ENCODE measurements around the gene BIK. TPM values are rescaled to one million over a fixed set of nuclear protein-coding genes. Genes with fewer than 3 reads are reported as not detected.

The BIK gene
- total and polyA plus RNA-seq, 2 donors (not counting 1 experiment from before 2014, with no cell fraction given) = not detected

GRCh38 chr22:43172191-43172590 is 61.6 kb downstream of the BIK start:
- DNase-seq (ENCODE audit: low read depth in 2 of 2) = no peak
- TF ChIP-seq EZH2 (IDR thresholded peaks at IDR 0.05; ENCODE audit: low read length, missing control alignments) (no peak), CTCF (conservative IDR thresholded peaks at IDR 0.05 in 1 of 2, IDR thresholded peaks at IDR 0.05 in 1 of 2; ENCODE audit: low read depth in 1 of 2, low read length in 2 of 2) (no peak)
- Histone ChIP-seq H3K9ac (ENCODE audit: insufficient read depth, low read length) (no peak overlapping the region), H3K4me2 (ENCODE audit: extremely low read depth, insufficient read depth, low read length) (no peak overlapping the region), H2AFZ (ENCODE audit: low read length) (no peak overlapping the region), H3K9me3 (ENCODE audit: control insufficient read depth, insufficient read depth, low read depth, low read length) (no peaks in the 10 kb centered on the region), H3K4me3 (replicated peaks in 1 of 4; ENCODE audit: control extremely low read depth in 1 of 4, insufficient read depth in 1 of 4, low read depth in 3 of 4, low read length in 4 of 4) (no peak overlapping the region), H4K20me1 (ENCODE audit: control insufficient read depth, extremely low read depth, insufficient read depth, low read length) (no peaks in the 10 kb centered on the region), H3K4me1 (ENCODE audit: control insufficient read depth, extremely low read depth, insufficient read depth, low read length) (no peaks in the 10 kb centered on the region), H3K27ac (ENCODE audit: insufficient read depth, low read length) (no peak overlapping the region), H3K36me3 (ENCODE audit: control insufficient read depth, insufficient read depth, low read length) (peaks cover 20% of the 10 kb centered on the region), H3K79me2 (ENCODE audit: control insufficient read depth, insufficient read depth, low read length) (no peaks in the 10 kb centered on the region), H3K27me3 (ENCODE audit: control insufficient read depth, insufficient read depth, low read length) (no peaks in the 10 kb centered on the region)

GRCh38 chr22:43173566-43173965 is 63.0 kb downstream of the BIK start:
- Histone ChIP-seq H2AFZ (ENCODE audit: low read length) (no peak overlapping the region), H3K27ac (ENCODE audit: insufficient read depth, low read length) (no peak overlapping the region), H3K9me3 (ENCODE audit: control insufficient read depth, insufficient read depth, low read depth, low read length) (no peaks in the 10 kb centered on the region), H3K4me3 (replicated peaks in 1 of 4; ENCODE audit: control extremely low read depth in 1 of 4, insufficient read depth in 1 of 4, low read depth in 3 of 4, low read length in 4 of 4) (no peak overlapping the region), H4K20me1 (ENCODE audit: control insufficient read depth, extremely low read depth, insufficient read depth, low read length) (no peaks in the 10 kb centered on the region), H3K9ac (ENCODE audit: insufficient read depth, low read length) (no peak overlapping the region), H3K79me2 (ENCODE audit: control insufficient read depth, insufficient read depth, low read length) (no peaks in the 10 kb centered on the region), H3K36me3 (ENCODE audit: control insufficient read depth, insufficient read depth, low read length) (peaks cover 20% of the 10 kb centered on the region), H3K4me1 (ENCODE audit: control insufficient read depth, extremely low read depth, insufficient read depth, low read length) (no peaks in the 10 kb centered on the region), H3K27me3 (ENCODE audit: control insufficient read depth, insufficient read depth, low read length) (no peaks in the 10 kb centered on the region), H3K4me2 (ENCODE audit: extremely low read depth, insufficient read depth, low read length) (no peak overlapping the region)
- no peak for DNase-seq (ENCODE audit: low read depth in 2 of 2)
- TF ChIP-seq EZH2 (IDR thresholded peaks at IDR 0.05; ENCODE audit: low read length, missing control alignments) (no peak), CTCF (conservative IDR thresholded peaks at IDR 0.05 in 1 of 2, IDR thresholded peaks at IDR 0.05 in 1 of 2; ENCODE audit: low read depth in 1 of 2, low read length in 2 of 2) (no peak)

- Histone ChIP-seq H3K4me2 (ENCODE audit: extremely low read depth, insufficient read depth, low read length) (no peak overlapping the region), H3K79me2 (ENCODE audit: control insufficient read depth, insufficient read depth, low read length) (no peaks in the 10 kb centered on the region), H3K4me3 (replicated peaks in 1 of 4; ENCODE audit: control extremely low read depth in 1 of 4, insufficient read depth in 1 of 4, low read depth in 3 of 4, low read length in 4 of 4) (no peak overlapping the region), H3K9me3 (ENCODE audit: control insufficient read depth, insufficient read depth, low read depth, low read length) (no peaks in the 10 kb centered on the region), H3K27me3 (ENCODE audit: control insufficient read depth, insufficient read depth, low read length) (no peaks in the 10 kb centered on the region), H3K4me1 (ENCODE audit: control insufficient read depth, extremely low read depth, insufficient read depth, low read length) (no peaks in the 10 kb centered on the region), H3K27ac (ENCODE audit: insufficient read depth, low read length) (no peak overlapping the region), H2AFZ (ENCODE audit: low read length) (no peak overlapping the region), H3K36me3 (ENCODE audit: control insufficient read depth, insufficient read depth, low read length) (peaks cover 24% of the 10 kb centered on the region), H3K9ac (ENCODE audit: insufficient read depth, low read length) (no peak overlapping the region), H4K20me1 (ENCODE audit: control insufficient read depth, extremely low read depth, insufficient read depth, low read length) (no peaks in the 10 kb centered on the region)
- TF ChIP-seq EZH2 (IDR thresholded peaks at IDR 0.05; ENCODE audit: low read length, missing control alignments) (no peak), CTCF (conservative IDR thresholded peaks at IDR 0.05 in 1 of 2, IDR thresholded peaks at IDR 0.05 in 1 of 2; ENCODE audit: low read depth in 1 of 2, low read length in 2 of 2) (no peak)
- no peak for DNase-seq (ENCODE audit: low read depth in 2 of 2)
Observed at GRCh38 chr22:43173976-43174720, 63.6 kb downstream of the BIK start.

All from fibroblast of lung (primary cell).